Umbilical cord (tissue), 2 donors: ENCODE data around the gene RGS14. TPM values are rescaled to one million over a fixed set of nuclear protein-coding genes. Genes with fewer than 3 reads are reported as not detected.

Experiments
- DNase-seq: peaks from one replicate; pipeline ENCODE4 v3.0.0-alpha.2; 2015; ENCODE audit warnings: low spot score
- total RNA-seq: library from RNA; depleted of rRNA; stranded (reverse); fragments of >200 nt; gene quantifications from one replicate; pipeline ENCODE4 v1.2.3, GENCODE V29; 2014; ENCODE audit warnings: low replicate concordance; ENCODE audit not compliant: insufficient read depth

RGS14 gene
- total RNA-seq, result 6.5 TPM

- no peak for DNase-seq
Measured at GRCh38 chr5:177357459-177358351, at the start of gene RGS14. Gene RGS14, plus strand, starts transcription at chr5:177357924. Its CDS starts 101 bp downstream, at chr5:177358025.

GRCh38 chr5:177308740-177309139 lies 49.0 kb upstream of the RGS14 start:
- no peak for DNase-seq

- peak; percentile 57 for DNase-seq
Measured at GRCh38 chr5:177309351-177310191, 48.2 kb upstream of the RGS14 start.

GRCh38 chr5:177310332-177310731 lies 47.4 kb upstream of the RGS14 start:
- no peak for DNase-seq

GRCh38 chr5:177310757-177311391 lies 46.9 kb upstream of the RGS14 start:
- no peak for DNase-seq

GRCh38 chr5:177311392-177311722 lies 46.4 kb upstream of the RGS14 start:
- DNase-seq, result no peak

GRCh38 chr5:177311723-177312648 lies 45.7 kb upstream of the RGS14 start, which contains the start of gene MXD3:
Gene MXD3, minus strand, starts transcription at chr5:177311898. Its CDS starts 68 bp downstream, at chr5:177311830.
- peak; percentile 96 for DNase-seq

GRCh38 chr5:177312649-177313181 lies 45.0 kb upstream of the RGS14 start:
- peak; percentile 36 for DNase-seq

GRCh38 chr5:177313561-177314259 lies 44.0 kb upstream of the RGS14 start:
- no peak for DNase-seq

GRCh38 chr5:177314376-177315342 lies 43.1 kb upstream of the RGS14 start:
- DNase-seq, result no peak

GRCh38 chr5:177315411-177315810 lies 42.3 kb upstream of the RGS14 start:
- no peak for DNase-seq

- no peak for DNase-seq
Measured at GRCh38 chr5:177316005-177316404, 41.7 kb upstream of the RGS14 start.

GRCh38 chr5:177317959-177318377 lies 39.8 kb upstream of the RGS14 start:
- DNase-seq, result peak; percentile 71

GRCh38 chr5:177319913-177320588 lies 37.7 kb upstream of the RGS14 start:
- no peak for DNase-seq

GRCh38 chr5:177320879-177321278 lies 36.8 kb upstream of the RGS14 start:
- DNase-seq, result no peak

- no peak for DNase-seq
Measured at GRCh38 chr5:177325868-177326381, 31.8 kb upstream of the RGS14 start.

- DNase-seq, result no peak
Measured at GRCh38 chr5:177327539-177328522, 29.9 kb upstream of the RGS14 start.
